HUES6 (cell line): ENCODE data around the gene TGFA.
"Not testable (repeated sequence)": the region's sequence is repeated elsewhere in the genome, so short reads cannot be mapped to it uniquely, and the experiment has no call there.

ENCODE experiments used
- H3K27ac ChIP-seq: 2 replicates; pipeline ENCODE4 v1.7.0; 2013; ENCODE audit warnings: low read depth, mild to moderate bottlenecking, low read length, inconsistent platforms
- H3K27me3 ChIP-seq: 2 replicates; pipeline ENCODE4 v1.6.1; 2013; ENCODE audit warnings: low read length; ENCODE audit not compliant: control insufficient read depth, insufficient read depth
- H3K36me3 ChIP-seq: 2 replicates; pipeline ENCODE4 v1.6.1; 2013; ENCODE audit warnings: low read length; ENCODE audit not compliant: control insufficient read depth, insufficient read depth
- H3K4me1 ChIP-seq: 2 replicates; pipeline ENCODE4 v1.6.1; 2013; ENCODE audit warnings: low read length; ENCODE audit not compliant: control insufficient read depth, insufficient read depth
- H3K4me3 ChIP-seq: 2 replicates; pipeline ENCODE4 v1.5.1; 2013; ENCODE audit warnings: low read depth, low read length
- H3K9ac ChIP-seq: one replicate; pipeline ENCODE4 v1.6.1; 2013; ENCODE audit warnings: mild to moderate bottlenecking, low read length
- H3K9me3 ChIP-seq: 2 replicates; pipeline ENCODE4 v1.6.1; 2013; ENCODE audit warnings: low read depth, low read length; ENCODE audit not compliant: control insufficient read depth, insufficient read depth

The TGFA gene

DNA sequence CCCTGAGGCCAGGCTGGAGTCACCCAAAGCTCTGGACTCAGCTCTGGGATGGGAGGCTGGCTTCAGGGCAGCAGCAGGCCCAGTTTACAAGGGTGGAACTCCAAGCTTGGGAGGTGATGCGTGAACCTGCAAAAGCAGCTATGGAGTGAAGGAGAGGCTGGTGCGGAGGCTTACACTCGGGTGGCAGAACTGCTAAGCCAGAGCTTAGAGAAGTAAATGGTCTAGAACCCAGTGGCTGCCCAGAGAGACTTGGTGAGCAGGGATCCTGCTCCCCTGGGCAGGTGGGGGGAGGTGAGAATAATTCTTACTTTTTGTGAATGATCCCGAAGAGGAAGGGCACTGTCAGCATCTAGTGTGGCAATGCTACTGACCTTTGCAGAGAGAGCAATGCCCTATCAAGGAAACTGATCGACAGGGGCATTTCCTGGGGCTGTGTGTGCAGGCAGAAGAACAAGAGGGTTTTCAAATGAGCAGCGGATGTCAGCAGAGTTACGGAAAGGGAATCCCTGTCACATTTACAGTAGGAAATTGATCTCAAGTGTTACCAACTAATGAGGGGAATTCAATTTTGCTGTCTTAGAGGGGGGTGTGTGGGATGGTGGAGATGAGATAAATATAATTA, 80.4 kb downstream of the TGFA start:
- Histone ChIP-seq H3K27me3 (no peaks in the 10 kb centered on the region), H3K36me3 (no peaks in the 10 kb centered on the region), H3K4me1 (peaks cover 33% of the 10 kb centered on the region), H3K4me3 (no peak overlapping the region), H3K27ac (no peak overlapping the region), H3K9ac (no peak overlapping the region), H3K9me3 (no peaks in the 10 kb centered on the region)

DNA sequence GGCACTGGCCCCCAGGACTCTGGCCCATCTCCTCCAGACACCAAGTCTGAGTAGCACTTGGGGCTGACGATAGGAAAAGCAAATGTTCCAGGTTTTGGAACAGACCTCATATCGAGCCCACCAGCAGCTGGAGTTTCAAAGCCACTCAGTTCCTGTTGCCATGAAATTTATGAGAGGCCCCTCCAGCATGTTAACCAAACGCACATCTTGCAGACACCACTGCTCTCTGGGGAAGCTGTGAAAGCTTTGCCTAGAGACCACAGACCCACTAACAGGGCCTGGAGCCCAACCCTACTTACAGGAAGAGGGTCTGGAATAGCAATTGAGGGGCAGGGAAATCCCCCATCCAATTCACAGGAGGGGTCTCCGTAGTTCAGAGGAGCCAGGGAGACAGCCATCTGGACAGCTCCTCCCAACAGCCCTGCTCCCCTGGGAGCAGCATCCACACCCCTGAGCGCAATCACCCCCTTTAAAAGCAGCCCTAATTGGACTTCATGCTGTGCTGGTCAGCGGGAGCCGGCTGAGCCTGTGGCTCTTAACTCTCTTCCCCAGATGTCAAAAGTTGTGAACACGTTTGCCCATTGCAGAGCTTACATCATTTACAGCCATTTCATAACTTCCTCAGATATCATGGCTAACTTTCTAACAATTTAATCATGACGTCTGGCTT, 81.3 kb downstream of the TGFA start:
- H3K9ac ChIP-seq, result no peak overlapping the region
- no peak overlapping the region for H3K27ac ChIP-seq
- no peaks in the 10 kb centered on the region for H3K9me3 ChIP-seq
- H3K4me1 ChIP-seq, result peaks cover 26% of the 10 kb centered on the region; the same call in 1 of the 2 replicates
- no peaks in the 10 kb centered on the region for H3K27me3 ChIP-seq
- no peak overlapping the region for H3K4me3 ChIP-seq
- H3K36me3 ChIP-seq, result no peaks in the 10 kb centered on the region

DNA sequence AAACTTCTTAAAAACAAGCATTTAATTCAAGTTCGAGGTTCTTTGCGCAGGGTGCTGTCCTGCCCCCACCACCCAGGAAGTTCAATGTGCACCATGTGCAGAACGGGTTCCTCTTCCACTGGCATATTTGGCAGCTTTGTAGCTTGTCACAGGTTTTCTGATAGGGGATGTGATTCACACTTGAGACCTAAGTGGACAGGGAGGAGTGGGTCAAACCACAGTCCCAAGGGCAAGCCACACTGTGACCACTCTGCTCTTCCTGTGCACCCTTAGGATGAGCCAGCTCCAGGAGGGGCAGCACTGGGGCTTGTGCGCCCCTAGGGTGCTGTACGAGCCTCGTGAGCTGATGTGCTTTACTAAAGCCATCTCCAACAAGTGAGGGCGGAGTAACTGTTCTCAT, 82.5 kb downstream of the TGFA start:
- no peaks in the 10 kb centered on the region for H3K9me3 ChIP-seq
- H3K27me3 ChIP-seq, result no peaks in the 10 kb centered on the region
- H3K9ac ChIP-seq, result no peak overlapping the region
- peaks cover 26% of the 10 kb centered on the region; the same call in 1 of the 2 replicates for H3K4me1 ChIP-seq
- no peak overlapping the region for H3K27ac ChIP-seq
- H3K4me3 ChIP-seq, result no peak overlapping the region
- no peaks in the 10 kb centered on the region for H3K36me3 ChIP-seq

DNA sequence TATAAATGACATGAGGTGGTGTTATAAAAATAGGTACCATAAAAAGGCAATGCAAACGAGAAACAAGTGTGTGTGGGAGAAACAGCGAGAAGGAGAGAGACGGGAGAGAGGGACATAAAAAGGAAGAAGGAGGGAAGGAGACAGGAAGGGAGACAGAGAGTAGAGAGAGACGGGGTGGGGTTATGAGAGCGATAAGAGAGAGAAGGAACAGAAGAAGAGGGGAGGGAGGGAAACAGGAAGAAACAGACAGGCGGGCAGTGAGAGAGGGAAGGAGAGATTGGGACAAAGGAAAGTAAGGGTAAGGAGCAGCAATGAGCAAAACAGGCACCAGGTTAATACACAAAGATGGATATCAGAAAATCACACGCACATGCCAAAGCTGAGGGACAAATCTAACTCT, 83.7 kb downstream of the TGFA start:
- Histone ChIP-seq H3K4me3 (no peak overlapping the region), H3K27ac (no peak overlapping the region), H3K27me3 (no peaks in the 10 kb centered on the region), H3K9me3 (no peaks in the 10 kb centered on the region), H3K4me1 (peaks cover 26% of the 10 kb centered on the region; the same call in 1 of the 2 replicates), H3K9ac (no peak overlapping the region), H3K36me3 (no peaks in the 10 kb centered on the region)

DNA sequence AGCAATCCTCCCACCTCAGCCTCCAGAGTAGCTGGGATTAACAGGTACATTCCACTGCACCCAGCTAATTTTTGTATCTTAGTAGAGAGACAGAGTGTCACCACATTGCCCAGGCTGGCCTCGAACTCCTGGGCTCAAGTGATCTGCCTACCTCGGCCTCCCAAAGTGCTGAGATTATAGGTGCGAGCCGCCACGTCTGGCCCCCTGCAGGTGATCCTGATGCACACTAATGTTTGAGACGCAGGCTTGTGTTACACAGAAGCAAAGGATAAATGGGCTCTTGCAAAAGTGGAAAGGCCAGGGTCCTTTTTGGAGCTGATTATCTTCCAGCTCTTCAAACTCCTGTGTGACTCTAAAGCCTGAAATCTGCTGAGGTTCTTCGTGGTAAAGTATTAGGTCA, 84.2 kb downstream of the TGFA start:
- Histone ChIP-seq H3K27ac (no peak overlapping the region), H3K4me1 (peaks cover 26% of the 10 kb centered on the region; the same call in 1 of the 2 replicates), H3K9ac (no peak overlapping the region), H3K27me3 (no peaks in the 10 kb centered on the region), H3K4me3 (no peak overlapping the region), H3K36me3 (no peaks in the 10 kb centered on the region), H3K9me3 (no peaks in the 10 kb centered on the region)

DNA sequence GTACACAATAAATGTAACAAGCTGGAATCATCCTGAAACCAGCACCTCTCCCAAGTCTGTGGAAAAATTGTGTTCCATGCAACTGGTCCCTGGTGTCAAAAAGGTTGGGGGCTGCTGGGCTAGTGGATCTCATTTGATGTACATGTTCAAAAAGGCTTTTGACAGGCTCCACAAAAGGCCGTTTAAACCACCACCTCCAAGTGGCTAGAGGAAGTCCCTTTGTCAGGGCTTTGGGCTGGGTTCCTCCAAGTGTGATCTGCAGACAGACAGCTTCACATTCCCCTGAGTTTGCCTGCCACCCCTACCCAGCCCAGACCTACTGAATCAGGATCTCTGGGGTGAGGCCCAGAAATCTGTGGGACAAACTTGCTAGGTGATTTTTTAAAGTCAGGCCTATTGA, 84.7 kb downstream of the TGFA start:
- Histone ChIP-seq H3K9me3 (no peaks in the 10 kb centered on the region), H3K27me3 (no peaks in the 10 kb centered on the region), H3K36me3 (no peaks in the 10 kb centered on the region), H3K27ac (no peak overlapping the region), H3K4me1 (peaks cover 26% of the 10 kb centered on the region; the same call in 1 of the 2 replicates), H3K9ac (no peak overlapping the region), H3K4me3 (no peak overlapping the region)

DNA sequence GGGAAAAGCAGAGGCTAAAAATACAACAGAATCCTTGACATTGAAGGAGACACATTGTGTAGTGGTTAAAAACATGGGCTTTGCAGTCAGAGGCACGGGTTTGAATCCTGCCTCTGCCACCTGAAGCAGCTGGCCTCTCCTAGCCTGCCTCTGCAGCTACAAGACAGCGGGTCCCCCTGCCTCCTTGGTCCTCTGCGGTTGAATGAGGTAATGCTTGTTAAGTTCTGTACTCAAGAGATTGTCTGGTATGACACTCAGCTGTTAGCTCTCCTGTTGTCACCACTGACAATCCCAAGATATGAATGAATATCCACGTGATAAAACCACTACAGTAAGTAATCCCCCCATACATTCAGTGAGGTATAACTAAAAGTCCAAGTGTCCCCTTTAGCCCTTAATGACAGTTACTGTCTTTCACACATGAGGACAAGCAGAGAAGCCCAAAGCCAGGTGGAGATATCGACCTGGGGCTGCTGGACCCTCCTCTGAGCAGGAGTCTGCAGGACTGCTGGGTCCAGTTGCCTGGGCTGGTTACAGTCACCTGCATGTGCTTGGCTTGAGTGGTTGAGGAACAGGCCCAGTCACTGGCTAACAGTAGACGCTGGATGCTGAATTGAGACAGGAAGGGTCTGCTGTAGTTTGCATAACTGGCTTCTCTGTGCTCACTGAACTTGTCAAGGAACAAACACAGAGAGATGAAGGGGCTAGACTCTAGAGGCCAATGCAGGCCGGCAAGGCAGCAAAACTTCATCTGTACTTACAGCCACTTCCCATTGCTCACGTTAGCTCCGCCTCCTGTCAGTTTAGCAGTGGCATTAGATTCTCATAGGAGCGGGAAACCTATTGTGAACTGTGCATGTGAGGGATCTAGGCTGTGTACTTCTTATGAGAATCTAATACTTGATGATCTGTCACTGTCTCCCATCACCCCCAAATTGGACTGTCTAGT, 85.5 kb downstream of the TGFA start:
- Histone ChIP-seq H3K4me3 (no peak overlapping the region), H3K27me3 (no peaks in the 10 kb centered on the region), H3K27ac (no peak overlapping the region), H3K9me3 (no peaks in the 10 kb centered on the region), H3K4me1 (peaks cover 23% of the 10 kb centered on the region; the same call in 1 of the 2 replicates), H3K36me3 (no peaks in the 10 kb centered on the region), H3K9ac (no peak overlapping the region)

DNA sequence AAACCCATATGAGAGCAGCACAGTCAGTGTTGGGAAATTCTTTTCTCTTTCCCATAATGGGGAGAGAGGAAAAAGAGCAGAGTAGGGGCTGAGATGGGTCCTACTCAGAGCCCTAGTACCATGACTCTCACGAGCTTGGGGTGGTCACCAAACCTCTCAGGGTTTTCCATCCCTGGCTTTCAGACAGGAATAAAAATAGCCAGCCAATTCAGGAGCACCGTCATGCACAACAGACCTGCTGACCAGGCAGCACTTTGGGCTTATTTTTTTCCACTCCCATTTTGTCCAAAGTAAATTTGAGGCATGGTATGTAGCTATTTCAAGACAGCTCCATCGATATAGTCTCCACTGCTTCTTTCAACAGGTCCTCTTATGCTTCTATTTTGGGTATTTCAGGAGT, 86.4 kb downstream of the TGFA start:
- H3K9me3 ChIP-seq, result no peaks in the 10 kb centered on the region
- H3K27me3 ChIP-seq, result no peaks in the 10 kb centered on the region
- peaks cover 20% of the 10 kb centered on the region for H3K4me1 ChIP-seq
- H3K4me3 ChIP-seq, result no peak overlapping the region
- no peaks in the 10 kb centered on the region for H3K36me3 ChIP-seq
- H3K9ac ChIP-seq, result no peak overlapping the region
- no peak overlapping the region for H3K27ac ChIP-seq

DNA sequence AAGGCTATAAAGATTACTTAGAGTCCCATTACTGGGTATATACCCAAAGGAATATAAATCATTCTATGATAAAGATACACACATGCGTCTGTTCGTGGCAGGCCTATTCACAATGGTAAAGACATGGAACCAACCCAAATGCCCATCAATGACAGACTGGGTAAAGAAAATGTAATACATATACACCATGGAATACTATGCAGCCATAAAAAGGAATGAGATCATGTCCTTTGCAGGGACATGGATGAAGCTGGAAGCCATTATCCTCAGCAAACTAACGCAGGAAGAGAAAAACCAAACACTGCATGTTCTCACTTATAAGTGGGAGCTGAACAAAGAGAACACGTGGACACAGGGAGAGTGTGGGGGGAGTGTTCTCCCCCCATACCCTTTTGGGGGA, 87.0 kb downstream of the TGFA start:
- H3K36me3 ChIP-seq, H3K27me3 ChIP-seq, H3K9ac ChIP-seq, H3K9me3 ChIP-seq, H3K27ac ChIP-seq, H3K4me3 ChIP-seq: not testable (repeated sequence)
- peaks cover 19% of the 10 kb centered on the region for H3K4me1 ChIP-seq

DNA sequence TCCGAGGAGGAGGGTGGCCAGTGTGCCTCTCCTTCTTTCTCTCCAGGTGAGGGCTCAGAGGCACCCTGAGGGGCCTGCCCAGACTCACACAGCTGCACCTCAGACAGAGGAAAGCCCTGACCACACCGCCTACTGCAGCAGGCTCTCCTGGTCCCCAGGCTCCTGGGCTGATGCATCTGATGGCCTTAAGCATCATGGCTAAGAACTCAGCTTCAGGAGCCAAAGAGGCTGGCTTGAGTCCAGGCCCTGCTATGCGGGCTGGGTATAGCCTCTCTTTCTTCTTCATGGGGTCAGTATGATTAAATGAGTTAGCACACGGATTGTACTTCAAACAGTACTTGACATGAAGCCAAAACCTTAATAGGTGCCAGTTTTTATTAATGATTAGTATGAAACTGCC, 89.6 kb downstream of the TGFA start:
- Histone ChIP-seq H3K9ac (no peak overlapping the region), H3K27me3 (no peaks in the 10 kb centered on the region), H3K36me3 (no peaks in the 10 kb centered on the region)

DNA sequence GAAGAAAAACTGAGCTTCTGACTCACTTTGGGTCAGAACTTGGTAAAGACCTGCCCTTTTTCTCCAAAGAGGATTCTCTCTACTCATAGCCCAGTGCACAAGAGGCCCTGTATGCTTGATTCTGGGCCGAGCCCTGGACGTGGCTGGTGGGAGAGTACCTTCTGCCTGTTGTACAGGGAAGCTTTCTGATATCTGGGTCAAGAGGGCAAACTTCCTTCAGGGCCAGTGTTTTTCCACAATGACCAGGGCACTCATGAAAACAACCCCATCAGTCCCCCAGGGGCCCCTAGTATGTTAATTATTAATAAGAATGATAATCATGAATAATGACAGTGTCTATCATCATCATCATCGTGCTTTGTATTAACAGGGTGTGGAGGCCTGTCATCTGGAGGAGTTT, 90.0 kb downstream of the TGFA start:
- H3K36me3 ChIP-seq, result no peaks in the 10 kb centered on the region

More for the DNA sequence above, 89.6 kb downstream of the TGFA start:
- Histone ChIP-seq H3K4me3 (no peak overlapping the region), H3K4me1 (peaks cover 34% of the 10 kb centered on the region), H3K9me3 (no peaks in the 10 kb centered on the region), H3K27ac (no peak overlapping the region)

More for the DNA sequence above, 90.0 kb downstream of the TGFA start:
- H3K4me3 ChIP-seq, result no peak overlapping the region
- no peak overlapping the region for H3K27ac ChIP-seq
- peaks cover 38% of the 10 kb centered on the region for H3K4me1 ChIP-seq
- H3K9me3 ChIP-seq, result no peaks in the 10 kb centered on the region
- H3K9ac ChIP-seq, result no peak overlapping the region
- no peaks in the 10 kb centered on the region for H3K27me3 ChIP-seq
